Lower leg skin (tissue), 3 donors: ENCODE results near the gene SLC37A1.

Experiments
- POLR2A ChIP-seq, 2 donors: fragments of 450-650 bp; IDR thresholded peaks; one replicate each; pipeline ENCODE4 v1.6.1; 2016 to 2017; ENCODE audit warnings: antibody characterized with exemption in 2 of 2, mild to moderate bottlenecking in 1 of 2, moderate library complexity in 1 of 2
- TF ChIP-seq, protein P1 (sequence below), 3 donors: fragments of 450-650 bp; IDR thresholded peaks; one replicate each; pipeline ENCODE4 v1.5.1; 2016; ENCODE audit warnings: antibody characterized with exemption in 3 of 3, mild to moderate bottlenecking in 3 of 3, moderate library complexity in 2 of 3

DNA sequence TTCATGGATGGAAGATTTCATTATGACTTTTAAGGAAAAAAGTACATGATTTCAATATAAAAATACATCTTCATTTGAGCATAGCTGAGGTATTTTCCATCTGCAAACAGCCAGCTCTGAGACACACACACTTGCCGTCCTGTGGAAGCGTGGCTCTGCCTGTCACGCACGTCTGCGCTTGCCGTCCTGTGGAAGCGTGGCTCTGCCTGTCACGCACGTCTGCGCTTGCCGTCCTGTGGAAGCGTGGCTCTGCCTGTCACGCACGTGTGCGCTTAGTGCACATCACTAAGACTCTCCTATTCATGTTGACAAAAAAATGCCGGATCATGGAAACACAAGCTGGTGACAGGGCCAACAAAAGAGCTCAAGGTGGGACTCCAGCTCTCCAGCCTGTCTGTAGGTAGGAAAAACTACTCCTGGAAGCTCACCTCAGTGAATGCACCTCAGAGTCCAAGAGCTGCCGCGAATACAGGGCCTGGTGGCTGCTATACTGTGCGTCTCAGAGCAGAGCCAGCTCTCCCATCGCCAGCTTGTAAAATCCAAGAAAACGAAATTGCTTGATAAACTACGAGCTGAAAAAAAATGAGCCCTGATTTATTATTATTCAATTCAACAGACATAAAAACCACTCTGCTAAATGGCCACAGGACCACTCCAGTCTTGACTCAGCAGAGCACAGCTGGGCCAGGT is 69.3 kb downstream of the SLC37A1 start:
- TF ChIP-seq, protein P1, sequence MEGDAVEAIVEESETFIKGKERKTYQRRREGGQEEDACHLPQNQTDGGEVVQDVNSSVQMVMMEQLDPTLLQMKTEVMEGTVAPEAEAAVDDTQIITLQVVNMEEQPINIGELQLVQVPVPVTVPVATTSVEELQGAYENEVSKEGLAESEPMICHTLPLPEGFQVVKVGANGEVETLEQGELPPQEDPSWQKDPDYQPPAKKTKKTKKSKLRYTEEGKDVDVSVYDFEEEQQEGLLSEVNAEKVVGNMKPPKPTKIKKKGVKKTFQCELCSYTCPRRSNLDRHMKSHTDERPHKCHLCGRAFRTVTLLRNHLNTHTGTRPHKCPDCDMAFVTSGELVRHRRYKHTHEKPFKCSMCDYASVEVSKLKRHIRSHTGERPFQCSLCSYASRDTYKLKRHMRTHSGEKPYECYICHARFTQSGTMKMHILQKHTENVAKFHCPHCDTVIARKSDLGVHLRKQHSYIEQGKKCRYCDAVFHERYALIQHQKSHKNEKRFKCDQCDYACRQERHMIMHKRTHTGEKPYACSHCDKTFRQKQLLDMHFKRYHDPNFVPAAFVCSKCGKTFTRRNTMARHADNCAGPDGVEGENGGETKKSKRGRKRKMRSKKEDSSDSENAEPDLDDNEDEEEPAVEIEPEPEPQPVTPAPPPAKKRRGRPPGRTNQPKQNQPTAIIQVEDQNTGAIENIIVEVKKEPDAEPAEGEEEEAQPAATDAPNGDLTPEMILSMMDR (IDR thresholded peaks at IDR 0.05), result no peak
- no peak for TF ChIP-seq POLR2A (IDR thresholded peaks at IDR 0.05)
